ENCODE results near the gene ISG15. TPM values are rescaled to one million over a fixed set of nuclear protein-coding genes. Genes with fewer than 3 reads are reported as not detected.

Gene ISG15
- total and polyA plus RNA-seq, 9 of the 15 experiments (the other 6 are each of a cell fraction or from before 2014, with no cell fraction given) = 0.40 to 58.3 (median 12.2) TPM

- no TSS peak for BruUV-seq (replicated peaks)
- ChIA-PET CTCF (ENCODE audit: low intra/inter-chr PET ratio) (interaction anchor here (1.5 kb wide), 1 partner anchor 106 kb away, joined by 5 read pairs; no protein-coding TSS in a partner anchor), POLR2A (interaction anchor here (2.2 kb wide), 1 partner anchor 8 kb away, joined by 10 read pairs; the partner anchor contains the start of gene PLEKHN1)
- no peak for ATAC-seq
- Histone ChIP-seq H2AFZ (ENCODE audit: low read depth, low read length) (no peak overlapping the region), H3K4me1 (replicated peaks in 1 of 2; ENCODE audit: control insufficient read depth in 2 of 2, insufficient read depth in 2 of 2, low read length in 2 of 2) (peaks cover 0 to 82% of the 10 kb centered on the region in 2 experiments; a peak in 3 of 5 replicates), H3K9me3 (replicated peaks; ENCODE audit: control insufficient read depth, insufficient read depth, low read depth, low read length) (no peaks in the 10 kb centered on the region), H3K27me3 (ENCODE audit: control insufficient read depth in 2 of 2, insufficient read depth in 2 of 2, low read length in 2 of 2) (peaks cover 8 to 60% of the 10 kb centered on the region in 2 experiments; a peak in 4 of 5 replicates), H3K9ac (ENCODE audit: insufficient read depth in 1 of 2, low read depth in 2 of 2, low read length in 2 of 2) (no peak overlapping the region; a peak in 1 of 4 replicates), H3K27ac (ENCODE audit: extremely low read depth, low read depth, low read length) (no peak overlapping the region), H4K20me1 (replicated peaks; ENCODE audit: control insufficient read depth, insufficient read depth, low read length) (peaks cover 7% of the 10 kb centered on the region; the same call in 1 of the 2 replicates), H3K4me2 (ENCODE audit: insufficient read depth, low read length) (no peak overlapping the region), H3K9me1 (ENCODE audit: control insufficient read depth, insufficient read depth, low read length) (no peaks in the 10 kb centered on the region), H3K4me3 (no peak overlapping the region), H3K36me3 (ENCODE audit: control insufficient read depth, insufficient read depth, low read length) (no peaks in the 10 kb centered on the region), H3K79me2 (ENCODE audit: control insufficient read depth, insufficient read depth, low read length) (no peaks in the 10 kb centered on the region)
- in situ Hi-C loops (cut with MboI) = no loop called here
- no peak for FAIRE-seq
- 9% methylated on average over 9 of the region's 9 CpGs for WGBS (ENCODE audit: insufficient coverage, low coverage, missing lambda C conversion rate)
- intact Hi-C loops (cut with micrococcal nuclease) = no loop called here
- no peak for DNase-seq (ENCODE audit: extremely low read depth in 1 of 4, low spot score in 3 of 4)
- TF ChIP-seq YY1 (IDR thresholded peaks at IDR 0.05; ENCODE audit: borderline replicate concordance in 1 of 3, control insufficient read depth in 1 of 3, extremely low read depth in 1 of 3, insufficient read depth in 3 of 3, insufficient read length in 1 of 3, insufficient replicate concordance in 2 of 3, low read depth in 1 of 3, low read length in 2 of 3) (no peak), ZNF512 (tag; IDR thresholded peaks at IDR 0.05) (0 out of 2 replicates have a peak, but pooled peaks have one; percentile 25)
Measured at GRCh38 chr1:975365-975764, 37.9 kb upstream of the ISG15 start.
